Measurements from ENCODE around the gene JCAD. TPM values are rescaled to one million over a fixed set of nuclear protein-coding genes. Genes with fewer than 3 reads are reported as not detected.

JCAD gene
- total and polyA plus RNA-seq, 10 of the 15 experiments (the other 5 are each of a cell fraction or from before 2014, with no cell fraction given) = 0.28 TPM; not detected in 9

DNA sequence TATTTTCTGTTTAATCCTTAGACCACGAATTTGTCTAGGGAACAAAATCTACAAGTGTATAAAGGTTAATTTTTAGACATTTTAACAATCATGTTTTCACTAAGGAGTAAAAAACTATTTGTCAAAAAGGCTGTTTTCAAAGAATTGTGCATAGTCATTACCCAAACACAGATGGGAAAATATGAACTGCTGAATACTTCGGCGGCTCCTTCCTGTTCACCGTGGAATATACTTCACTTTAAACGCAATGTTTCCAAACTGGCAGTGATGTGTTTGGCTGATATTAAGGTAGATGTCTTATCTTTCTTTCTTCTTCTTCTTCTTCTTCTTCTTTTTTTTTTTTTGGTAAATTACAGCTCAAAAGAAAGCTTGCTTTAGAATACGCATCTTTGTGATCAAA is 41.4 kb downstream of the JCAD start:
- H3K9me3 ChIP-seq (replicated peaks; ENCODE audit: control insufficient read depth, insufficient read depth, low read length) = no peaks in the 10 kb centered on the region
- TF ChIP-seq JUNB (IDR thresholded peaks at IDR 0.05) = no peak
- H3K27me3 ChIP-seq (replicated peaks in 1 of 2; ENCODE audit: control insufficient read depth in 2 of 2, insufficient read depth in 2 of 2, low read length in 1 of 2) = no peaks in the 10 kb centered on the region
- 80% methylated on average over 5 of the region's 6 CpGs for WGBS (ENCODE audit: insufficient coverage, insufficient replicate concordance, low lambda C conversion rate, missing lambda C conversion rate)
- no TSS peak for BruUV-seq (replicated peaks)
- H4K20me1 ChIP-seq (ENCODE audit: control insufficient read depth, insufficient read depth) = no peaks in the 10 kb centered on the region
- H3K36me3 ChIP-seq (ENCODE audit: control insufficient read depth in 2 of 2, insufficient read depth in 2 of 2, low read length in 1 of 2) = no peaks in the 10 kb centered on the region
- DNase-seq (ENCODE audit: low read depth, low spot score) = no peak
- RAD21 ChIA-PET (ENCODE audit: unreplicated experiment) = no interaction called here
- H3K4me1 ChIP-seq (ENCODE audit: control insufficient read depth, insufficient read depth, low read length) = no peaks in the 10 kb centered on the region
- in situ Hi-C loops (cut with MboI) = loop anchor here (25.0 kb wide), 1 partner anchor 219 kb away; no protein-coding TSS in a partner anchor
- intact Hi-C loops (cut with micrococcal nuclease; ENCODE audit: unreplicated experiment) = no loop called here
- CTCF ChIA-PET = interaction anchor here (1.0 kb wide), 1 partner anchor 20 kb away, joined by 4 read pairs; no protein-coding TSS in a partner anchor
- H2AFZ ChIP-seq (ENCODE audit: control insufficient read depth, low read depth, low read length) = no peak overlapping the region
- SMC1A ChIA-PET (ENCODE audit: uncharacterized antibody, unreplicated experiment) = no interaction called here
- H3K27ac ChIP-seq (ENCODE audit: control insufficient read depth, insufficient read depth) = no peak overlapping the region
- no peak for FAIRE-seq
- H3K4me2 ChIP-seq (ENCODE audit: control insufficient read depth, insufficient read depth) = no peak overlapping the region
- no peak for ATAC-seq
- H3K9ac ChIP-seq (ENCODE audit: control insufficient read depth, insufficient read depth, low read length) = no peak overlapping the region
- POLR2A ChIA-PET = no interaction called here
- no peak overlapping the region for H3K4me3 ChIP-seq
- H3K79me2 ChIP-seq (ENCODE audit: control insufficient read depth, insufficient read depth, low read length) = no peaks in the 10 kb centered on the region

GRCh38 chr10:30017556-30017955 is 41.8 kb downstream of the JCAD start:
- Histone ChIP-seq H3K27me3 (replicated peaks in 1 of 2; ENCODE audit: control insufficient read depth in 2 of 2, insufficient read depth in 2 of 2, low read length in 1 of 2) (no peaks in the 10 kb centered on the region), H3K36me3 (ENCODE audit: control insufficient read depth in 2 of 2, insufficient read depth in 2 of 2, low read length in 1 of 2) (no peaks in the 10 kb centered on the region), H2AFZ (ENCODE audit: control insufficient read depth, low read depth, low read length) (no peak overlapping the region), H3K4me2 (ENCODE audit: control insufficient read depth, insufficient read depth) (no peak overlapping the region), H3K79me2 (ENCODE audit: control insufficient read depth, insufficient read depth, low read length) (no peaks in the 10 kb centered on the region), H3K4me3 (no peak overlapping the region), H3K4me1 (ENCODE audit: control insufficient read depth, insufficient read depth, low read length) (no peaks in the 10 kb centered on the region), H3K9me3 (replicated peaks; ENCODE audit: control insufficient read depth, insufficient read depth, low read length) (no peaks in the 10 kb centered on the region), H3K9ac (ENCODE audit: control insufficient read depth, insufficient read depth, low read length) (no peak overlapping the region), H4K20me1 (ENCODE audit: control insufficient read depth, insufficient read depth) (no peaks in the 10 kb centered on the region), H3K27ac (ENCODE audit: control insufficient read depth, insufficient read depth) (no peak overlapping the region)
- SMC1A ChIA-PET (ENCODE audit: uncharacterized antibody, unreplicated experiment) = no interaction called here
- no TSS peak for BruUV-seq (replicated peaks)
- FAIRE-seq (no peak), DNase-seq (ENCODE audit: low read depth, low spot score) (no peak), ATAC-seq (no peak)
- POLR2A ChIA-PET = no interaction called here
- intact Hi-C loops (cut with micrococcal nuclease; ENCODE audit: unreplicated experiment) = no loop called here
- CTCF ChIA-PET = no interaction called here
- no peak for TF ChIP-seq SPI1 (IDR thresholded peaks at IDR 0.05; ENCODE audit: borderline replicate concordance, insufficient read depth, low read depth, low read length)
- no peak for TF ChIP-seq RAD51 (IDR thresholded peaks at IDR 0.05)
- TF ChIP-seq TBL1XR1 (IDR thresholded peaks at IDR 0.05; ENCODE audit: low read depth, low read length) = no peak
- no peak for TF ChIP-seq TAF1 (IDR thresholded peaks at IDR 0.05; ENCODE audit: borderline replicate concordance, low read depth, low read length)
- TF ChIP-seq KDM1A (IDR thresholded peaks at IDR 0.05; ENCODE audit: borderline replicate concordance) = no peak
- no peak for TF ChIP-seq HCFC1 (IDR thresholded peaks at IDR 0.05; ENCODE audit: low read length)
- no peak for TF ChIP-seq ZBTB11 (CRISPR knock-in tag; IDR thresholded peaks at IDR 0.05)
- TF ChIP-seq USF2 (IDR thresholded peaks at IDR 0.05; ENCODE audit: borderline replicate concordance, low read depth, low read length) = no peak
- TF ChIP-seq NRF1 (conservative IDR thresholded peaks at IDR 0.05; ENCODE audit: low read depth, low read length) = no peak
- RAD21 ChIA-PET (ENCODE audit: unreplicated experiment) = no interaction called here
- in situ Hi-C loops (cut with MboI) = loop anchor here (25.0 kb wide), 1 partner anchor 220 kb away; no protein-coding TSS in a partner anchor
- 20% methylated on average over 6 of the region's 6 CpGs for WGBS (ENCODE audit: insufficient coverage, insufficient replicate concordance, low lambda C conversion rate, missing lambda C conversion rate)

Data from GM12878 (cell line).